Stimulated activated CD8-positive, alpha-beta memory T cell treated with anti-CD3 and anti-CD28 coated beads, Interleukin-4, amount 100 ng/mL, for 1 hour (primary cell): ENCODE measurements around the gene ISCA2.
"Not testable (repeated sequence)": the region's sequence is repeated elsewhere in the genome, so short reads cannot be mapped to it uniquely, and the experiment has no call there.

Experiments used
- DNase-seq, 2 donors: peaks; one replicate each; pipeline ENCODE4 v3.0.0-alpha.2; 2020; ENCODE audit warnings: low read depth in 2 of 2, low spot score in 1 of 2

Gene ISCA2

GRCh38 chr14:74526854-74527585, 33.5 kb downstream of the ISCA2 start:
- no peak for DNase-seq

- DNase-seq: no peak
Measured at GRCh38 chr14:74527736-74528280, 34.2 kb downstream of the ISCA2 start.

GRCh38 chr14:74528406-74528805, 34.8 kb downstream of the ISCA2 start:
- DNase-seq: no peak

- DNase-seq: no peak
Measured at GRCh38 chr14:74528886-74529285, 35.3 kb downstream of the ISCA2 start.

- DNase-seq: no peak
Measured at GRCh38 chr14:74531006-74531405, 37.4 kb downstream of the ISCA2 start.

- no peak for DNase-seq
Measured at GRCh38 chr14:74531467-74531866, 37.9 kb downstream of the ISCA2 start.

GRCh38 chr14:74532246-74532645, 38.7 kb downstream of the ISCA2 start:
- DNase-seq: no peak

- no peak for DNase-seq
Measured at GRCh38 chr14:74533576-74533975, 40.0 kb downstream of the ISCA2 start.

- DNase-seq: no peak
Measured at GRCh38 chr14:74535756-74536325, 42.3 kb downstream of the ISCA2 start.

GRCh38 chr14:74536336-74536735, 42.8 kb downstream of the ISCA2 start:
- not testable (repeated sequence) for DNase-seq

GRCh38 chr14:74538411-74539391, 45.1 kb downstream of the ISCA2 start:
- DNase-seq: no peak

GRCh38 chr14:74539503-74539902, 45.9 kb downstream of the ISCA2 start:
- DNase-seq: no peak

GRCh38 chr14:74541225-74541624, 47.7 kb downstream of the ISCA2 start:
- no peak for DNase-seq

GRCh38 chr14:74542056-74542685, 48.6 kb downstream of the ISCA2 start:
- no peak for DNase-seq

- no peak for DNase-seq
Measured at GRCh38 chr14:74543771-74544438, 50.3 kb downstream of the ISCA2 start.

GRCh38 chr14:74545386-74545785, 51.8 kb downstream of the ISCA2 start:
- DNase-seq: no peak

GRCh38 chr14:74546416-74546815, 52.9 kb downstream of the ISCA2 start:
- DNase-seq: no peak
